Stimulated activated CD8-positive, alpha-beta memory T cell treated with anti-CD3 and anti-CD28 coated beads, Interleukin-12 subunit alpha, Interleukin-12 subunit beta, amount 100 ng/mL, for 24 hours (primary cell): Measurements from ENCODE around the gene DOK3.

ENCODE experiments used
- DNase-seq: peaks from one replicate; pipeline ENCODE4 v3.0.0-alpha.2; 2020; ENCODE audit errors: extremely low read depth

The DOK3 gene

DNA sequence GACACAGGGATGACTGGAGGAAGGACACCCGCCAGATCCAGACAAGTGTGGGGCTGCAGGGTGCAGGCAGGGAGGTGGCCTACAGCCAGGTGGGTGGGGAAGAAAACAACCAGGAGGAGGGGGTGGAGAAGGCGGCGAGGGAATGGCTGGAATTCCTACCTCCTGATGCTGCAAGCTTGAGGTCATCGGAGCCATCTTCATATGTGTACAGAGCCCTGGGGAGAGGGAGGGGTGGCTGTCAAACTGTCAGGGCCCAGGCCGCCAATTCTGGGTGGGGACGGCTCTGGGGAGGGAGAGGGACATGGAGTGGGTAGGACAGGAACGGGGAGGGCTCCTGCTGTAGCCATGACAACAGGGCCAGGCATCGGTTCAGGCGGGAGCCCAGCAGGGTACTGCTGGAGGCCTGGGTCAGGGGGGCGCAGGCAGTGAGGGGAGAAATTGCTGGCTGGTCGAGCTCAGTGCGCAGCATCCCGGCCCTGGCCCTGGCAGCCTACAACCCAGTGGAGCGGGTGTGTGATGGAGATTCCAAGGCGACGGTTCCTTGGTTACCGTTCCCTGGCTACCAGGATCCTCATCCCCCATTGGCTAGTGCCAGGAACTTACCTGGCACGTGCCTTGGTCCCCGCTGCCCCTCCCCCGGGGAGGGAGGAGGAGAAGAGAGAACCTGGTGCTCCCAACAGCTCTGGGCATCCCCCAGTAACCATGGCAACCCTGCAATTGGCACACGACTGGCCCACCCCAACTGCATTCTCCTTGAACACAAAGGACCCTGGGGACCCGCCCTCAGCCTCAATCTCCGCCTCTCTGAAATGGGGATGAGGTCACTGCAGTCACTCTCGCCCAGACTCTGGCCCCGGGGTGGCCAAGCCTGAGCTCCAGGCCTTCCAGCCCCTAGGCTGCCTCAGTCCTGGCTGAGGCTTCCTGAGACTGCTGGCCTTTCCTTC lies 40.7 kb downstream of the DOK3 start:
- no peak for DNase-seq

- no peak for DNase-seq
Observed at GRCh38 chr5:177468329-177468684, 41.3 kb downstream of the DOK3 start.

- no peak for DNase-seq
Observed at GRCh38 chr5:177467436-177467835, 42.2 kb downstream of the DOK3 start.

DNA sequence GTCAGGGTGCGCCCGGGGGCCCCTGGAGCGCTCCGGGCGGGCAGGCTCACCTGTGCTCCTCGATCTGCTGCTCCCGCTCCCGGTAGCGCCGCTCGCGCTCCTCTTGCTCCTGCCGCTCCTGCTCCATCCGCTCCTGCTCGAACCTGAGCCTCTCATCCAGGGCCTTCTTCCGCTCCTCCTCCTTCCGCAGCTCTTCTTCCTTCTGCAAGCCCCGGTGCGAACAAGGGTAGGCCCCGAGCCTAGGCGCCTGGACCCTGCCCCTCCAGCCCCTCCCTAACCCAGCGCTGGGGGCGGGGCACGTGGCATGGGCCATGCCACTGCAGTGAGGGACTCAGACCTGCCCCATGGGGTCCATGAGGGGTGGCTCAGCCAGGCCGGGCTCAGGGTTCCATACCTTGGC lies 42.8 kb downstream of the DOK3 start:
- no peak for DNase-seq

DNA sequence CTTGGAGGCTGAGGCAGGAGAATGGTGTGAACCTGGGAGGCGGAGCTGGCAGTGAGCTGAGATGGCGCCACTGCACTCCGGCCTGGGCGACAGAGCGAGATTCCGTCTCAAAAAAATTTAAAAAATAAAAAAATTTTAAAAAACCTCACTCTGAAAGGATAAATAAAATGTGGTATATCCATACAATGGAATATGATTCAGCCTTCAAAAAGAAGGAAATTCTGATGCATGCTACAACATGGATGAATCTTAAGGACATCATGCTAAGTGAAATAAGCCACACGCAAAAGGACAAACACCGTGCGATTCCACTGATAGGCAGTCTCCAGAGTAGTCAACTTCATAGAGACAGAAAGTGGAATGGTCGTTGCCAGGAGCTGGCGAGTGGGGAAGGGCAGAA lies 44.6 kb downstream of the DOK3 start:
- no peak for DNase-seq

DNA sequence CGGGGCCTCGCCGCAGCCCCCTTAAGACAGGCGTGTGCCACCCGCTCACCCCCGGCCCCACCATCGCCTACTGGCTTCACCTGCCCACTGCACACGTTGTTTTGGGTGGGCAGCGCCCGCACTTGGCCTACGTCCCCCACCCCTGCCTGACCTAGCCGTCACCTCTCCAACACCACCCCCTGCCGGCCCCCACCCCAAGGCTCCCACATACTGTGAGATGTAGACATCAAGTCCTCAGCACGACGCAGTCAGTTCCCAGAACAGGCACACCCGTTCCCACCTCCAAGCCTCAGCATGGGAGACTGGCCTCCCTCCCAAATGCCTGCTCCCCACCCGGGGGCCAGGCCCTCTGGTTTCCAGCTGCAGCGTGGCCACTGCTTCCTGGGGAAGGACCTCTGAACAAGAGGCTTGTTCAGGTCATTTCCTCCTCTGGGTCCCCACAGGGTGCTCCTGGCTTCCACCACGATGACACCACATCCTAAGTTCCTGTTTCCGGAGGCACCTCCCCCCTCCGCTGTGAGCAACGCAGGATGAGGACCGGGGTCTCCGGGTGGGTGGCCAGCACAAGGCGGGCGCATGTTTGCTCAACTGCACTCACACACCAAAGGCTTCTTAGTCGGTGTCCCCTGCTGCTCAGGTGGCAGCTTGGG lies 47.5 kb downstream of the DOK3 start:
- DNase-seq = no peak

DNA sequence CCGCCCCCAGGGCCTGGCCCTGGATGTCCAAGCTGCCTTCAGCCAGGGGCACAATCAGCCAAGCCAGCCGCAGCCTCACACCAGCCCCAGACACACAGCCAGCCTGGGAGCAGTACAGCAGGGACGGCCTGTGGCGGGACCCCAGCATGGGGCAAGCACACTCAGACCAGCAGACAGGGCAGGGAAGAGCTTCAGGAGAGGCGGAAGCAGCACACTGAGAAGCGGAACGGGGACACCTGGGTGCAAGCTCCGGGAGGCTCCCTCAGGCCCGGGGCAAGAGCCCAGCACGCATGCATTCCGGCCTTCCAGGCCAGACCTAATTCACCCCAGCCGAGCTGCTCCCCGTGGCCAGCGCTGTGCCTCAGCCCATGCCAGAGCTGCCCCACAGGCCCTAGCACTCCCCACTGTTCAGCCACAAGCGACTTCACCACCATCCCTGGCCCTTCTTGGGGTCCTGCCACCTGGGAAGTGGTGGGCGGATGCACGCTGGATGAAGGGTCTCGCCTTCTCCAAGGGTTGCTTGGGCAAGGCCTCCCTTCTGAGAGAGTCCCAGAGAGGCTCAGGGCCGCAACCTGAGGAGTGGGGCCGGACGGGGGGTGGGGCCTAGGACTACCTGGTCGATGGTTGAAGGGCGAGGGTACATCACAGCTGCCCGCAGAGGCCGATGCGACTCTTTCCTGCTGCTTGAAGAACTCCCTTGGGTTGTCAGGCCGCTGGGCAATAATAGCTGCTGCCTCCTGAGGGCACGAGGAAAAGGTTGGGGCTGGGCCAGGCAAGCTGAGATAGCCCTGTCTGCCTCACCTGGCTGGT lies 49.6 kb downstream of the DOK3 start:
- no peak for DNase-seq

DNA sequence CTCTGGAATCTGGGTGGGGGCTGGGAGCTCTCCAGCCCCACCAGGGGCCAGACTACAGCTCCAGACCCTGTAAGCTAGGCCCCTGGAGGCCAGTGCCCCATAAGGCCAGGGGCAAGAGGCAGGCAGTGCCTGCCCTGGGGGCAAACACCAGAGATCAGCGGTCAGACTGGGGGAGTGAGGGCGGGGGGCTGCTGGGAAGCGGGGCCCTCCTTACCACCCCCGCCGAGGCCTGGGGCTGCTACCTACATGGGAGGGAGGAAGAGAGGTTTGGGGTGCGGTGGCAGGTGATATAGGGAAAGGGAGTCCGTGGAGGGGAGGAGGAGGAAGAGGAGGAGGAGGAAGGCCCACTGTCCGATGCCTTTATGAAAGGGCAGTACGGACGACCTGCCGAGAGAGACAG lies 50.3 kb downstream of the DOK3 start:
- DNase-seq = no peak

- no peak for DNase-seq
Observed at GRCh38 chr5:177458912-177459350, 50.7 kb downstream of the DOK3 start.

GRCh38 chr5:177457852-177458681 lies 51.6 kb downstream of the DOK3 start:
- DNase-seq = no peak

DNA sequence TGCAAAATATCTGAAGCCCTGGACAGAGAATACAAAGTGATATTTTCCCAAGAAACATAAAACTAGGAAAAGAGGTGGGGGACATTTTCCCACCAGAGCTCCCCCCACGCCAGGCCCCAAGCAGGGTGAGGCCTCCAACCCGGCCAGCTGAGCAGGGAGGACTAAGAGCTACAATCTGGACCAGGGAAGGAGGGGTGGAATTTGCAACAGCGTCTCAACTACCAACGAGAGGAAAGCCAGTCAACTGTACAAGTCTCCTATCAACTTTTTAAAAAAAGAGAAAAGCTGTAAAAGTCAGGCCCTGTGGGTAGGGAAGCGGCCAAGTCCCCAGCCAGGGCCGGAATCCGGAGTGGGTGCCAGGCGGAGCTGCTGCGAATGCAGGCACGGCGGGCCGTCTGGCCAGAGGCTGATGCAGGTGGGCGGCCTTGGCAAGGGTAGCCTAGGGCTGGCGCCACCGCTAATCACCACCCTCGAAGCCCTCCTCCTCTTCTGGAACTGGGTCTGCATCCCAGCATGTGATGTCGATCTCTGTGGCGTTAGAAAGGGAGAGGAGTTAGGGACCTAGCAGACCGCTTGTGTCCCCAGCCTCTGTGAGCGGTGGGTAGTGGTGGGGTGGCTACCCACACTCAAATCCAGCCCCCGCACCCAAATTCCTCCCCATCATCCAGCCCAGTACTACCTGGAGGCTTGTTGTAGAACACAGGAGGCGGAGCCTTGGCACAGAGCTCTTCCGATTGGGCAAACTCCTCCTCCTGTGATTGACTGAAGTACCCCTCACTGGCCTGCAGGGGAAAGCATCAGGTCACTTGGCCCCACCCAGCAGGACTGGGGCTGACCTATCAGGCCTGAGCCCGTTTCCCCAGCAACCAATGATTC lies 52.4 kb downstream of the DOK3 start:
- no peak for DNase-seq

GRCh38 chr5:177456591-177456964 lies 53.0 kb downstream of the DOK3 start:
- DNase-seq = no peak

DNA sequence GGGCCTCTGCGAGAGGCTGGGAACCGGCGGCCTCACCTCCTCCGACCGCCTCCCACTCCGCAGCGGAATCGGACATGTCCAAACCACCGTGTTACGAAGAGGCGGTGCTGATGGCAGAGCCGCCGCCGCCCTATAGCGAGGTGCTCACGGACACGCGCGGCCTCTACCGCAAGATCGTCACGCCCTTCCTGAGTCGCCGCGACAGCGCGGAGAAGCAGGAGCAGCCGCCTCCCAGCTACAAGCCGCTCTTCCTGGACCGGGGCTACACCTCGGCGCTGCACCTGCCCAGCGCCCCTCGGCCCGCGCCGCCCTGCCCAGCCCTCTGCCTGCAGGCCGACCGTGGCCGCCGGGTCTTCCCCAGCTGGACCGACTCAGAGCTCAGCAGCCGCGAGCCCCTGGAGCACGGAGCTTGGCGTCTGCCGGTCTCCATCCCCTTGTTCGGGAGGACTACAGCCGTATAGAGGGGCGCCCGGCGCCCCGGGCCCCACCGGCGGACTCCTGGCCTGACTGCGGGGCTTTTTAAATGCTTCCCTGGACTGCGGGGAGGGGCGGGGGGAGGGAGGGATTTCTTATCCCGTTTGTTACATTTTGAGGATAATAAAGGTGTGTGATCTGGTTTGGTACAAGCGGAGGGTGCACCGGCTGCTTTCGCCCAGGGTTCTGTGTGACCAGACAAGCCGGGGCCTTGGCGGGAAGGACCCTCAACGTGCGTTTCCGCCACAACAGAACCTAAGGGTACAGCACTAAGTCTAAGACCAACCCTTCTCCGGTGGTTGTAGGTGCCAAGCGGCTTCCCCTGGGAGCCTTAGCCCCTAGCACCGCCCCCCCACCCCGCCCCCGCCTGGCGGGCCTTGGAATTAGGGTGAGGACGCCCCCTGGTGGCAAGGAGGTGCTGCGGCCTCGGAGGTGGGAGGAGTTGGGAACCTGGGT lies 53.7 kb downstream of the DOK3 start:
- DNase-seq = peak; percentile 93

- peak; percentile 79 for DNase-seq
Observed at GRCh38 chr5:177455036-177455660, 54.5 kb downstream of the DOK3 start.

GRCh38 chr5:177454397-177455035 lies 55.1 kb downstream of the DOK3 start:
- peak; percentile 85 for DNase-seq

DNA sequence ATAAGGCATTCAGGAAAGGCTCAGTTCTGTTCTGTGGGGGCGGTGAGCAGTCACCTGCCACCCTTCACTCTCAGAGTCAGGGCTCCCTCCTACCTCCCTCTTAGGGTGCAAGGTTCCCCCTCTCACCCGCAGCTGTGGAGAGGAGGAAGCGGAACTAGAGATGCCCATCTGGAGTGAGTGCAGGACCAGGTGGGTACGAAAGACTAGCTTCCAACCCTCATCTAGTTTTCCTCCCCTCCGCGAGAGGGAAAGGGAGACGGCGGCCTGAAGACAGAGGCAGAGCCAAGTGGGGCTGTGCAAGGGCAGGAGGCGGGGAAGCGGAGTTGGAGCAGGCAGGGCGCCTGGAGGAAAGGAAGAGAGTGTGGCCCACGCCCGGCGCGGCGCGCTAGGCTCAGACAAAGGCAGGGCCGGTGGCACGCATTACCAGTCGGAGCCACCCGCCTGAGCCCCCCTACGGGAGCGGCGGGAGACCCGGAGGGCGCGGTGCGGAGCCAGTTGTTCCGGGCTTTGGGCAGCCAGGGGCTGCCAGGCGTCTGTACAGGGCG lies 55.7 kb downstream of the DOK3 start:
- DNase-seq = no peak

- no peak for DNase-seq
Observed at GRCh38 chr5:177452688-177453638, 56.7 kb downstream of the DOK3 start.
